ENCODE results near the gene CENPV.

The CENPV gene

GRCh38 chr17:16358394-16358793, 5.1 kb upstream of the CENPV start:
- no peak for DNase-seq

- DNase-seq, result no peak
Observed at GRCh38 chr17:16354585-16354984, 1.3 kb upstream of the CENPV start.

- peak; percentile 33 for DNase-seq
Observed at GRCh38 chr17:16352667-16353316, 477 bp downstream of the CENPV start.

GRCh38 chr17:16352303-16352666, 984 bp downstream of the CENPV start:
- peak; percentile 29 for DNase-seq

GRCh38 chr17:16351831-16352230, 1.4 kb downstream of the CENPV start:
- no peak for DNase-seq

- DNase-seq, result no peak
Observed at GRCh38 chr17:16349431-16349830, 3.8 kb downstream of the CENPV start.

- DNase-seq, result no peak
Observed at GRCh38 chr17:16348586-16348985, 4.7 kb downstream of the CENPV start.

- no peak for DNase-seq
Observed at GRCh38 chr17:16346721-16347271, 6.5 kb downstream of the CENPV start.

- DNase-seq, result no peak
Observed at GRCh38 chr17:16345565-16345964, 7.7 kb downstream of the CENPV start.

GRCh38 chr17:16343569-16343968, 9.7 kb downstream of the CENPV start:
- DNase-seq, result no peak

- DNase-seq, result no peak
Observed at GRCh38 chr17:16342979-16343378, 10.3 kb downstream of the CENPV start.

- no peak for DNase-seq
Observed at GRCh38 chr17:16339959-16340358, 13.3 kb downstream of the CENPV start.

GRCh38 chr17:16339402-16339801, 13.9 kb downstream of the CENPV start:
- no peak for DNase-seq

GRCh38 chr17:16338391-16338790, 14.9 kb downstream of the CENPV start:
- no peak for DNase-seq

- DNase-seq, result no peak
Observed at GRCh38 chr17:16329519-16330271, 23.6 kb downstream of the CENPV start.

GRCh38 chr17:16328997-16329396, 24.3 kb downstream of the CENPV start:
- DNase-seq, result peak; percentile 92

- no peak for DNase-seq
Observed at GRCh38 chr17:16327018-16327417, 26.3 kb downstream of the CENPV start.

GRCh38 chr17:16325964-16326363, 27.3 kb downstream of the CENPV start:
- DNase-seq, result no peak

GRCh38 chr17:16322636-16323035, 30.6 kb downstream of the CENPV start:
- no peak for DNase-seq

GRCh38 chr17:16319969-16320368, 33.3 kb downstream of the CENPV start:
- DNase-seq, result no peak

- DNase-seq, result no peak
Observed at GRCh38 chr17:16314859-16315258, 38.4 kb downstream of the CENPV start.

- DNase-seq, result no peak
Observed at GRCh38 chr17:16314189-16314588, 39.1 kb downstream of the CENPV start.

GRCh38 chr17:16313139-16314090, 39.9 kb downstream of the CENPV start:
- no peak for DNase-seq

Measured in NCI-H524 treated with DMSO at 0.1 percent for 48 hours (cell line).